KOPT-K1 (cell line): ENCODE measurements around the gene TULP3.

Experiments used
- H3K27ac ChIP-seq: fragments of 200-600 bp; sonication (generic); 2 replicates; pipeline ENCODE4 v1.5.1; 2016; ENCODE audit warnings: antibody characterized with exemption, mild to moderate bottlenecking, low read depth, low read length; ENCODE audit not compliant: poor library complexity, severe bottlenecking
- H3K36me3 ChIP-seq: fragments of 200-600 bp; sonication (generic); 2 replicates; pipeline ENCODE4 v1.5.1; 2017; ENCODE audit warnings: antibody characterized with exemption, mild to moderate bottlenecking, low read length, moderate library complexity; ENCODE audit not compliant: insufficient read depth
- H3K9me3 ChIP-seq: fragments of 200-600 bp; sonication (generic); 2 replicates; pipeline ENCODE4 v1.5.1; 2017; ENCODE audit warnings: antibody characterized with exemption, low read length, mild to moderate bottlenecking; ENCODE audit not compliant: insufficient read depth, poor library complexity, severe bottlenecking

The TULP3 gene

GRCh38 chr12:2893007-2893406 lies 2.3 kb downstream of the TULP3 start:
- H3K36me3 ChIP-seq, result peaks cover 16% of the 10 kb centered on the region
- no peak overlapping the region for H3K27ac ChIP-seq
- H3K9me3 ChIP-seq, result no peaks in the 10 kb centered on the region

GRCh38 chr12:2895051-2895451 lies 4.4 kb downstream of the TULP3 start:
- no peak overlapping the region for H3K27ac ChIP-seq
- H3K36me3 ChIP-seq, result no peaks in the 10 kb centered on the region

GRCh38 chr12:2895511-2895910 lies 4.8 kb downstream of the TULP3 start:
- H3K9me3 ChIP-seq, result no peaks in the 10 kb centered on the region
- H3K27ac ChIP-seq, result no peak overlapping the region
- H3K36me3 ChIP-seq, result no peaks in the 10 kb centered on the region

More at GRCh38 chr12:2895051-2895451, 4.4 kb downstream of the TULP3 start:
- no peaks in the 10 kb centered on the region for H3K9me3 ChIP-seq

- H3K27ac ChIP-seq, result no peak overlapping the region
- no peaks in the 10 kb centered on the region for H3K36me3 ChIP-seq
- no peaks in the 10 kb centered on the region for H3K9me3 ChIP-seq
Measured at GRCh38 chr12:2897418-2897817, 6.7 kb downstream of the TULP3 start.

- H3K27ac ChIP-seq, result no peak overlapping the region
- H3K36me3 ChIP-seq, result no peaks in the 10 kb centered on the region
- no peaks in the 10 kb centered on the region for H3K9me3 ChIP-seq
Measured at GRCh38 chr12:2900642-2901041, 10.0 kb downstream of the TULP3 start.

GRCh38 chr12:2902272-2902880 lies 11.7 kb downstream of the TULP3 start:
- Histone ChIP-seq H3K9me3 (no peaks in the 10 kb centered on the region), H3K27ac (no peak overlapping the region), H3K36me3 (no peaks in the 10 kb centered on the region)

- no peak overlapping the region for H3K27ac ChIP-seq
- H3K36me3 ChIP-seq, result no peaks in the 10 kb centered on the region
- H3K9me3 ChIP-seq, result no peaks in the 10 kb centered on the region
Measured at GRCh38 chr12:2904260-2904659, 13.6 kb downstream of the TULP3 start.

- no peaks in the 10 kb centered on the region for H3K9me3 ChIP-seq
- no peak overlapping the region for H3K27ac ChIP-seq
- no peaks in the 10 kb centered on the region; the same call in 1 of the 2 replicates for H3K36me3 ChIP-seq
Measured at GRCh38 chr12:2912216-2912575, 21.5 kb downstream of the TULP3 start.

GRCh38 chr12:2919249-2919648 lies 28.6 kb downstream of the TULP3 start:
- Histone ChIP-seq H3K27ac (no peak overlapping the region), H3K9me3 (no peaks in the 10 kb centered on the region), H3K36me3 (peaks cover 24% of the 10 kb centered on the region)

GRCh38 chr12:2922329-2922728 lies 31.6 kb downstream of the TULP3 start:
- no peak overlapping the region for H3K27ac ChIP-seq
- no peaks in the 10 kb centered on the region for H3K9me3 ChIP-seq
- peaks cover 35% of the 10 kb centered on the region for H3K36me3 ChIP-seq

- Histone ChIP-seq H3K36me3 (peaks cover 35% of the 10 kb centered on the region), H3K9me3 (no peaks in the 10 kb centered on the region), H3K27ac (no peak overlapping the region)
Measured at GRCh38 chr12:2923057-2923456, 32.4 kb downstream of the TULP3 start.

GRCh38 chr12:2924019-2924418 lies 33.3 kb downstream of the TULP3 start:
- H3K27ac ChIP-seq, result no peak overlapping the region
- no peaks in the 10 kb centered on the region for H3K9me3 ChIP-seq
- peaks cover 35% of the 10 kb centered on the region for H3K36me3 ChIP-seq

GRCh38 chr12:2925322-2925995 lies 34.8 kb downstream of the TULP3 start:
- peaks cover 35% of the 10 kb centered on the region for H3K36me3 ChIP-seq
- no peaks in the 10 kb centered on the region for H3K9me3 ChIP-seq
- no peak overlapping the region for H3K27ac ChIP-seq

- Histone ChIP-seq H3K27ac (no peak overlapping the region), H3K9me3 (no peaks in the 10 kb centered on the region), H3K36me3 (peaks cover 39% of the 10 kb centered on the region; the same call in 1 of the 2 replicates)
Measured at GRCh38 chr12:2930865-2931264, 40.2 kb downstream of the TULP3 start.

GRCh38 chr12:2933586-2933985 lies 42.9 kb downstream of the TULP3 start:
- Histone ChIP-seq H3K27ac (no peak overlapping the region), H3K36me3 (peaks cover 38% of the 10 kb centered on the region; the same call in 1 of the 2 replicates)

GRCh38 chr12:2934371-2934770 lies 43.7 kb downstream of the TULP3 start:
- Histone ChIP-seq H3K36me3 (peaks cover 46% of the 10 kb centered on the region; the same call in 1 of the 2 replicates), H3K27ac (no peak overlapping the region)

More at GRCh38 chr12:2933586-2933985, 42.9 kb downstream of the TULP3 start:
- no peaks in the 10 kb centered on the region for H3K9me3 ChIP-seq

More at GRCh38 chr12:2934371-2934770, 43.7 kb downstream of the TULP3 start:
- H3K9me3 ChIP-seq, result no peaks in the 10 kb centered on the region
